Astrocyte (in vitro differentiated cells and primary cell): Measurements from ENCODE around the gene OTUD6A.

ENCODE experiments used
- EZH2 ChIP-seq: IDR thresholded peaks from 2 replicates; pipeline ENCODE4 v1.6.1; 2012; ENCODE audit warnings: mild to moderate bottlenecking, low read length, inconsistent platforms; ENCODE audit not compliant: insufficient read depth
- TF ChIP-seq, protein P1 (sequence below): IDR thresholded peaks from 2 replicates; pipeline ENCODE4 v1.5.1; 2011; ENCODE audit warnings: low read depth, mild to moderate bottlenecking, inconsistent platforms, low read length, moderate library complexity; ENCODE audit not compliant: insufficient read depth

DNA sequence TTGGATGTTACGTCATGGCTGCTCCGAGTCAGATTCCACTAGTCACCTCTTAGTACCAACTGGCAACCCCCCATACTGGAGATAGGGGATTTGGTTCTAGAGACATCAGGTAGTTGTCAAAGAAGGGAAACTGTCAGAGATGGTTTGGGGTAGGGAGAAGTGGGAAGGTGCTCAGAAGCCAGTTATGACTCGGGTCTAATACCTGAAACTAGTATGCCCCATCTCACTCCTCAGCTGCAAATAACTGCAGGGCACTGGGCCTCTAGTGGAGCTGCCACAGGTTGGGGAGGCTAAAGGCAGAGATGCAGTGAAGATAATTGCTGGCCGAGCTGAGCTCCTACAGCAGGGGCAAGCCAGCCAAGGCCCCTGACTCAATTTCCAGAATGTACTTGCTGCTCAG is 30.0 kb downstream of the OTUD6A start:
- TF ChIP-seq, protein P1, sequence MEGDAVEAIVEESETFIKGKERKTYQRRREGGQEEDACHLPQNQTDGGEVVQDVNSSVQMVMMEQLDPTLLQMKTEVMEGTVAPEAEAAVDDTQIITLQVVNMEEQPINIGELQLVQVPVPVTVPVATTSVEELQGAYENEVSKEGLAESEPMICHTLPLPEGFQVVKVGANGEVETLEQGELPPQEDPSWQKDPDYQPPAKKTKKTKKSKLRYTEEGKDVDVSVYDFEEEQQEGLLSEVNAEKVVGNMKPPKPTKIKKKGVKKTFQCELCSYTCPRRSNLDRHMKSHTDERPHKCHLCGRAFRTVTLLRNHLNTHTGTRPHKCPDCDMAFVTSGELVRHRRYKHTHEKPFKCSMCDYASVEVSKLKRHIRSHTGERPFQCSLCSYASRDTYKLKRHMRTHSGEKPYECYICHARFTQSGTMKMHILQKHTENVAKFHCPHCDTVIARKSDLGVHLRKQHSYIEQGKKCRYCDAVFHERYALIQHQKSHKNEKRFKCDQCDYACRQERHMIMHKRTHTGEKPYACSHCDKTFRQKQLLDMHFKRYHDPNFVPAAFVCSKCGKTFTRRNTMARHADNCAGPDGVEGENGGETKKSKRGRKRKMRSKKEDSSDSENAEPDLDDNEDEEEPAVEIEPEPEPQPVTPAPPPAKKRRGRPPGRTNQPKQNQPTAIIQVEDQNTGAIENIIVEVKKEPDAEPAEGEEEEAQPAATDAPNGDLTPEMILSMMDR: no peak
- no peak for TF ChIP-seq EZH2
